Stimulated activated CD8-positive, alpha-beta memory T cell treated with anti-CD3 and anti-CD28 coated beads, Interleukin-7, amount 100 ng/mL, for 48 hours (primary cell): ENCODE measurements around the gene NTRK2.
"Not testable (repeated sequence)": the region's sequence is repeated elsewhere in the genome, so short reads cannot be mapped to it uniquely, and the experiment has no call there.

Experiments
- DNase-seq, 2 donors: peaks; one replicate each; pipeline ENCODE4 v3.0.0-alpha.2; 2020; ENCODE audit warnings: low read depth in 1 of 2; ENCODE audit errors: extremely low read depth in 1 of 2

The NTRK2 gene

DNA sequence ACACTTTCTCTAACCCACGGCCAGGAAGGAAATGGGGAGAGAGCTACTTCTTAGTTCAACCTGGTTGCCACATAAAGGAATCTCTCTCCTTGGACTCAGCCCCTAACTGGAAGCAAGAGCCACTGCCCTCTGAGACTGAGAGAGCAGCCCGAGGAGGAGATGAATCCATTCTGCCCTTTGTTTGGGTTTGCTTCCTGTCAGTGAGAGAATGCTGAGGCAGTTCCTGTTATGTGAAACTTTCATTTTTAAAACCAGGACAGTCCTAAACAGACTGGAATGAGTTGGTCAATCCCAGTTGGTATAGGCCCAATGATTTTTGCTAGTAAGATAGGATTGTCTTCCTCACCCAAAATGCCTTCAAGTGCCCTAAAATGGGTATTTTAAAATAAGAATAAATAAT, 205.1 kb downstream of the NTRK2 start:
- DNase-seq, result no peak

DNA sequence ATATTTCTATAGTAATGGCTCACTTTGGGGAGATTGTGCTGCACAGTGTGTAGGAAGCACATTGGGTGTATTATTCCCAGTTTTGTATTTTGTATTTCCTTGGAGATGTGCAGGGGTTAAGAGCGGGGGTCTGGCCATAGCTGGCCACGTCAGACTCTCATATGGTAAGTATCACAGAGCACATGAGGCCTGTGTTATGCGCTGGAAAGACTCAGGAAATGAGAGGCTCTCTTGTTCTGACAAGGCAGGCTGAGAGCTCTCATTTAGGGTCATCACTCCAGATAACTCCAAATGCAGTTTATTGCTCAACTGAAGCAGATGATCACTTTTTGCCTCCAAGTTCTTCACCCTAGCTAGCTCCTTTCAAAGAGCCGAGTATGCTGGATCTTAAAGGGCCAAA, 205.7 kb downstream of the NTRK2 start:
- DNase-seq, result no peak

DNA sequence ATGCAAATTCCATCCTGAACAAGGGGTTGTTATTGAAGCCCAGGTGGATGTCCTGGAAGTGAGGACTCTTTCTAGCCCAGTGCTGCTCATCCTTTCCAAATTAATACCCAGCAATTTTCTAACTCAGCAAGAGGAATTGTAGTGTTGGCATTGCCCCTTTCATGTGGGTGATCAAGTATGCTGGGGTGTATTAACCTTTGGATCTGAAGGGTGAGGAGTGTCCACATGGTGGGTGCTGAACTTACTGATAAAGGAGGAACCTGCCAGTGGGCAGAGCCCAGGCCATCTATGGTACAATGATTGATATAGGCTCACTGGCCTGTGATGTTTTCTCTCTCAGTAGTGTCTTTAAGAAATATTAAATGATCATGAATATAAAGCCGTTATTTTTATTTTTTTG, 210.1 kb downstream of the NTRK2 start:
- DNase-seq, result no peak

DNA sequence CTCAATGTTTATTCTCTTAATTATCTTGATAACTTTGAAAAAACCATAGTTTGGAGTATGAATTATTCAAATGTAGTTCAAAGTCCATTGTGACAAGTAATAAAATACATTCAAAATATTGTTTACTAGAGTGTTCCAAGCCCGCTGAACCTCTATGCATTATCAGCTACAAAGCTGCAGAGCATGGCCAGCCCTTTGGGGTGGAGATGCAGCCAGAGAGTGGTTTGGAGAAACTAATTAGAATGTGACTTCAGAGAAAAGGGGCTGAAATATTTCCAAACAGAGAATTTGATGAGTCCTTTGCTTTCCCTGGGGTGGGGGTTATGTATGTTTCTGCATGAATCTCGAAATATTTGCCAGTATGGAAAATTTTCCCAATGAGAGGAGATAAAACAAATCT, 211.3 kb downstream of the NTRK2 start:
- no peak for DNase-seq

DNA sequence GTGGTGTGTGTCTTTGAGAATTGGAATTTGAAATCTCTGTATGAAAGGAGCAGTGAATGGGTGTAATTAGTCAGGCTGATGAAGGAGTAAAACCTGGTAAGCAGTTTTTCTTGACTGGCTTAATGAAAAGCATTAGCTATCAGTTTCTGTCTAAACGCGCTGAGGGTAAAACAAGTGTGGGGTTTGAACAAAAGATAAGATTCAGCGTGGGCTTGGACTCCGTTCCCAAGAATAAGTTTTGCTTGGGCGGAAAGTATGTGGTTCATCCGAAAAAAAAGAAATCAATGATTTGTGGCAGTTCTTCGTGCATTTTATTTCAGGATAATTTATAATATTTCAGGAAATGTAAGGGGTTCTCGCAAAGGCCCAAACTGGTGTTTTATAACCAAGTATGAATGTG, 217.3 kb downstream of the NTRK2 start:
- no peak for DNase-seq

DNA sequence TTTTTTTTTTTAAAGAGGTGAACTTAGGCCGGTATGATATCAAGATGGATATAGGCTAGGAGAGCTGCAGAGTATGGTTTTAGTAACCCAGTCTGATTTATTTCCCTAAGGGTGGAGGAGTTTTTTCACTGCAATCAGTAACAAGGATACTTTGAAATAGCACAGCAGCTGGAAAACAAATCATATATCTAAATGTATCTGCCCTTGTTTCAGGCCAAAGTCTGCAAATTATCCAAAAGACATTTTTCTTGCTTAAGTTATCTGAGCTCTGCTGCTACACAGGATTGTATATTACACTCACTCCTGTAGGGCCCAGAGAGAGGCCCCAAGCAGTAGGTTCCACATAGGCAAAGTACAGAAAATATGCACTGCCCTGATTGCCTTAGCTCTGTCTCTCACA, 222.4 kb downstream of the NTRK2 start:
- no peak for DNase-seq

DNA sequence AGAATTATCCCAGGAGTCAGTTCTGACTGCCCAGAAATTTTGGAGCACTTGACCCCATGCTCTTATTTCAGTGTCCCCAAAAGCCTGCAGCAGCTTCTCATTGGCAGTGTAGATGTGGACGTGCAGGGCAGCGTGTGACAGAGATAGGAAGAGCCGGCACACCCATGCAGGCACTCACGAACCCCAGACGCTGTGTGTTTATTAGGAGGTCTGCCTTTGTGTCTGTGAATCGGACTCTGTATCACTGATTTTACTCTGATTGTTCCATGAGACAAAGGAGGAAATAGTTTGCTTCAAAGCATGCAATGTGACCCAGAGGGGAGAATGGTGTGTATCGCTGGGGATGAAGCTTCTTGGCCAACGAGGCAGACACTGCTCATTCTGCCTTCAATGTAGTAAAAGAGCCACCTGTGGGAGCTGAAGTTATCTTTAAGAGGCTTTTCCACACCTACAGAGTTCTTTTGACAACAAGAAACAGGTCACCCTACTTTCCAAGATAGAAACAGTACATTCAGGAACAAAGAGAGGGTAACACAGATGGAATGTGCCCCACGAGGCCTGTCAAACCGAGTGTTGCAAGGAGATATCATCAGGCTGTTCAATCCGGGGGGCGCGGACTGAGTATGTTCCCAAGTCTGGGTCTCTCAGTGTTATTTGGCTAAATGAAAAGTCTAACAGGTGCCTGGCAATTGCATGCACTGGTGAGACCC, 224.0 kb downstream of the NTRK2 start:
- no peak for DNase-seq

DNA sequence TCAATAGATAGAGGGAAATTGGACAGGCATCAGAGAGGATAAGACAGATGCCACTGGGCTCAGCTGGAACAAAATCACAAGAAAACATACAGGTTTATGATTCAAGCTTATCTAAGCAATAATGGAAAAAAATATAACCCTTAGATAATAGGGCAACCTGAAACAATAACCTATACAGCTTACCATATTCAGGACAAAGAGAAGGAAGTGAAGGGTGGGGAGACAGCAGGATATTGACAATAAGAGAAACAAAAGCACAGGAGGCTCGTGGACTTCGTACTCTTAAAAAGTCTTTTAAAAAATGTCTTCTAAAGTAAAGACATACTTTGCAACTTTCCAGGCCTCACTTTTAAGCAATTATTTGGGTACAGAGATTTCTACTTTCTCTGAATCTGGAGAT, 225.3 kb downstream of the NTRK2 start:
- no peak for DNase-seq

DNA sequence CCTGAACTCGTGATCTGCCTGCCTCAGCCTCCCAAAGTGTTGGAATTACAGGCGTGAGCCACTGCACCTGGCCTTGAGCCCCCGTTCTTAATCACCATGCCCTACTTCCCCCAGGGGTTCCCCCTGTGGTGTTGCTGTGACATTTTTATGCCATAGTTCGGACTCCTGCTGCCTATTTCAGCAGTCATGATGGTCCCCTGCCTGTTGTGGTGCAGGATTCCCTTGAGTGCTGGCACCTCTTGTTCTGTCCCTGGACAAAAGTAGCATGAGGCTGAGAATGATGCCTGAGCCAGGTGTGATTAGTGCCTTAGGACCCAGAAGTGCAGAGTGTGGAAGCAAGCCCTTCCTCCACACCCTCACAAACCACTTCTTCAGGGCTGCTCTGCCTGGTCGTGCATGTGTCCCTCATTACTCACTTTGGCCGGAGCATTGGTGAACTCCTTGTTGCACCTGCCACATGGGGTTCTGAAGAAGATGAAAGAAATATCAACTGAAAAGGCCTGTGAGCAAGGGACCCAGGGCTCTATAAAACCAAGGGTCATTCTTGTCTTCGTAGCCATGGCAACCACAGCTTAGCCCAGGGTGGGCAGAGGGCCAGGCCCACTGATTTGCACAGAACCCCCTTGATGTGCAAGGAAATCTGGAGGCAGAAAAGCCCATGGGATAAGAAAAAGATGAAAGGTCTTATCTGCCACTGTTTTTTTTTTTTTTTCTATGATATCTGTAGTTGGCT, 228.0 kb downstream of the NTRK2 start:
- DNase-seq, result no peak

DNA sequence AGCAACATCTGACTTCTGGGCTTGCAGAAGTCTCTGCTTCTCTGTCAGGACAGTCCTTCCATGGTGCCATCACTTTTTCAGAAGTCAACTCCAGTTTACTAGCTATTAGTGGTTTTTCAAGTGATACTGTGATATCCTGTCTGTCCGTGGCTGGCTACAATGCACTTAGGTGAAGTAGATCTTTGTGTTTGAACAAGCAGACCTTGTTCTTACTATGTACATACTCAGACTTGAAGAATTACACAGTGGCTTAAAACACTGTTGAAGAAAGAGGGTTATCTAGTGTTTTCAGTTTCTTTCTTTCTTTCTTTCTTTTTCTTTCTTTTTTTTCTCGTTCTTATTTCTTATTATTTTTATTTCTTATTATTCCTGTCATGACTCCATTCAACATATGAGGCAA, 228.7 kb downstream of the NTRK2 start:
- no peak for DNase-seq

DNA sequence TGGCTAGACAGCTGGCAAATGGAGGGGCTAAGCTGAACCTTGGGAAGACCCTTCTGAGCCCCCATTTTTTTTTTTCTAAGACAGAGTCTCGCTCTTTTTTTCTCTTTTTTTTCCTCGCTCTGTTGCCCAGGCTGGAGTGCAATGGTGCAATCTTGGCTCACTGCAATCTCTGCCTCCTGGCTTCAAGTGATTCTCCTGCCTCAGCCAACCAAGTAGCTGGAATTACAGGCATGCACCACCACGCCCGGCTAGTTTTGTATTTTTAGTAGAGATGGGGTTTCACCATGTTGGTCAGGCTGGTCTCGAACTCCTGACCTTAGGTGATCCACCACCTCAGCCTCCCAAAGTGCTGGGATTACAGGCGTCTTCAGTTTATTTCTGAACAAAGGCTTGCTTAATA, 229.1 kb downstream of the NTRK2 start:
- DNase-seq, result not testable (repeated sequence)

DNA sequence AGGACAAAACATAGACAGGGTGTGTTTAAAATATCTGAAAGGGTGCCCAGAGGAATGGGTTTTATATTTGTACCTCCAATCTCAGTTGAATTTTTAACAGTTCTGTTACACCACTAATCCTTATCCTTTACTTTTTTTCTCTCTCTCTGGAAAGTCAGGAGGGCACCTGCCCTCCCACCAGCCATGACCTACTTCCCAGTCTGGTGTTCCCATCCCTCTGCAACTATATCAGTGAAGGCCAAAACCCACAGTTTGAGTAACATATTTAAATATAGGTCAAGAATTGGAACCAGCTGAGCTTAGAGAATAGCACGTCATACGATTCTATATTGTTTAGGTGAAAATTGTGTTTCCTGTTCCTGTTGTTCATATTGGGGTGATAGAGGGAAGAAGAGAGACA, 229.8 kb downstream of the NTRK2 start:
- DNase-seq, result no peak

DNA sequence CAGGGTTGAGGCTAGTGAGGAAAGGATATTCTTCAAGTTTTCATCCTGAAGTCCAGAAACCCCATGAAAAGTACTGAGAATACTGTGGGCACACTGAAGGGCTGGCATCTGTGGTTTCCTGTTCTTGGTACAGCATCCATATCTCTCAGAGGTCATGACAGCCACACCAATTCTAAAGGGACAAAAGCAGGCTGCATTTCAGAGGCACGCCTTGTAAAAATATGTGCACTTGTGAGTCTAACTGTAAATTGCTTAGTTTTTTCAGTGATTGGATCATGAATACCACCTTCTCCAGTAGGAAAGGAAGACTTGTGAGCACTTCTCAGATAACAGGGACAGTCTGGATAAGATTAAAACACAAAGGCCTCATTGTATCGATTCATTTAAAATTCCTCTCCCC, 230.9 kb downstream of the NTRK2 start:
- DNase-seq, result no peak

DNA sequence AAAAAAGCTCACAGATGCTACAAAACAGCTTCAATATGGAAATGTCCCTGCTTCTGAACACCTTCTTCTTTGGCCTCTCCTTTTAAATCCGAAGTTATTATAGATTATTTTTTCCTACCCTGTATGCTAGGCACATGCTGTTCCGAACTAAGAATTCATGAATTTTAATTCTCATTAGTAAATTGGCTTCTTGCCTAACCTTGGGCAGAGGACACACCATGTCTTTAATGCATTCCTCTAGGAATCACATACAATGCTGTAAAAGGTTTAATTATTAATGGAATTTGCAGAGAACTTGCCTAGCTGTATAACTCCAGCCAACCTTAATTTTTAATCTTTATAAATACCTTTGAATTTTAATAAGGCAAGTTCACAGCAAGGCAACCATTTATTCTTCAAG, 234.4 kb downstream of the NTRK2 start:
- no peak for DNase-seq

DNA sequence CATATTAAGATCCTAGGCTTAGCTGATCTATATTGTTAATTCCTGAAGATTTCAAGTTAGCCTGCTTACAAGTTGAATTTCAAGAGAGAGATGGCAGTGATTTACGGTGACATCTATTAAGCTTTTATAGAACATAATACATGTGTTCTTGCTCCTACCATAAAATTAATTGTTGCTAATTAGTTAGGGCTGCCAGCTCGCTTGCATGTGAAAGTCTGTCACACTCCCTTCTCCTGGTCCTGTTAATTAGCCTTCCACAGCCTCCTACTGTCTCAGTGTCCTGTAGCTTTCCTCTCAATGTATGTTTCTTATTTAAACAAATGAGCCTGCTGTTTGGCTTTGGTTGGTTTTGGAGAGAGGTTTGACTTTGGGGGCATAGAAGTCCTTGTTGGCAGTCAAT, 247.2 kb downstream of the NTRK2 start:
- no peak for DNase-seq

DNA sequence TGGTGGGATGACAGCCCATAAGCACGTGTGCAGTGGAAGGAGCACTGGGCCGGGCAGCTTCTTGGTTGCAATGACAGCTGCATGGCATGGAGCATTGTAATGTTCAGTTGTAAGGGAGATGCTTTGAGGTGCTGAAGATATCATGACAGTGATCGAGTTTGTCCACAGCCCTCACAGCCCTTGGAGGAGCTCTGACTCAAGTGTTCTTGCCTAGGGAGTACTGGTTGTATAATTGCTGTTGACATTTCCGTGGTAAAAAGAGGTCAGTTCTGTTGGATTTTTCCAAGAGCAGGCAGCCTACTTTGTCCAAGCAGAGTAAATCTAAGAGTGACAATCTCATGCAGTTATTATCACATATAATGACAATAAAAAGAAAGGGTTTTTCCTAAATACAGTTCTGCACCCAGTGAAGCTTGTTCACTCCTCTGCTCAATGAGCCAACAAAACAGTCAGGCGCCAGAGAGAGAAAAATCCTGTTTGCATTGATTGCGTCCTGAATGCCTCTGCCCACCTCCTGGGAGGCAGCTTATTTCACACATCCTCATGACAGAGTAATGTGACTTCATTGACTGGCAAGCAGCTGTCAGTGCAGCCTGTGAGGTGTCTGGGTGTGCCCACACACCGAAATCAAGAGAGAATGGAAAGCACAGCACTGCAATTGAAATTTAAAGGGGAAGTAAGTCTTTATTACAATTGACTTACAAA, 248.0 kb downstream of the NTRK2 start:
- no peak for DNase-seq

DNA sequence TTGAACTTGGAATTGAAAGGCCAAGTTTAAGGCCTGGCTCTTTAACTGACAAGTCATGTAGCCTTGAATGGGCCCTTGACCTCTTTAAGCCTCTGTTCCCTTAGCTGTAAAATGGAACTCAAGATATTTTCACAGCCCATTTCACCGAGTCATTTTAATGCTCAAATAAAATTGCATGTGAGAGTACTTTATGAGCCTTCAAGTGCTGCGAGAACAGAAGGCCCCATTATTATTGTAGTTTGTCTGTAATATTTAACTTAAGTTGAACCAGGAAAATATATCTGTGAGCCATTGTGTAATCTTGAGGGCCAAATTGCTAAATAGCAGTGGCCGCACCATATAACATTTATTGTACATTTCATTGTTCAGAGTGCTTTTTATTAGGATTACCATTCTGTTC, 249.9 kb downstream of the NTRK2 start:
- no peak for DNase-seq

DNA sequence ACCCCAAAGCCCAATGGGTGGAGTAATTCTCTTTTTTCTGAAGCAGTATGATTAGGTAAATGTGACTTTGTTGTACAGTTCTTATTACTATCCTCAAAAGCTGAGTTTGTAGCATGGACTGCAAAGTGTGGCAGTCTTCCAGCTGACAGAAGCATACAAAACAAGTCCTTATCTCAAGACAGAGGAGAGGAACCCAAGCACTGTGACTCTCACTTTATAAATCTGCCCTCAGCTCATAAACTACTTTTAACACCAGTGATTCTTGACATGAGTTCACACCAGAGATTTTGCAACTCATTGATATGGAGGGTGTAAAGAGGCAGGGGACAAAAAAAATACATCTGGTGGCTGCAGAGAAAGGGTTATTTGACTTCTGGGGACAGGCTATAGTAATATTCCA, 251.6 kb downstream of the NTRK2 start:
- DNase-seq, result no peak

DNA sequence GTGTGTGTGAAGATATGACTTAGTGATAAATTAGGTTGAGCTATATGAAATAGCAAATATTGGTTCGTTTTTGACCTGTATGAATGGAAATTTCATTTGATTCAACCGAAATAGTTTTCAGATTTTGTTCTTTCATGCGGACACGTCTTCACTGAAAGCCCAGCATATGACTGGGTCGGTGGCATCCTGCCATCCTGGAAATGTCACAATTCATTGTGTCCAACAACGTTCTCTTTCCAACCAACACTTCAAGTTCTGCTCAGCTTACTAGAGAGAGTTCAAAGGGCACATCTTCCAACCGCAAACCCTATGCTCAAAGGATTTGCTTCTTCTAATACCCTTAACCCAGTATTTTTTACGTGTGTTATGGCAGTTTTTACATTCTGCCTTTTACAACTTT, 252.5 kb downstream of the NTRK2 start:
- no peak for DNase-seq

DNA sequence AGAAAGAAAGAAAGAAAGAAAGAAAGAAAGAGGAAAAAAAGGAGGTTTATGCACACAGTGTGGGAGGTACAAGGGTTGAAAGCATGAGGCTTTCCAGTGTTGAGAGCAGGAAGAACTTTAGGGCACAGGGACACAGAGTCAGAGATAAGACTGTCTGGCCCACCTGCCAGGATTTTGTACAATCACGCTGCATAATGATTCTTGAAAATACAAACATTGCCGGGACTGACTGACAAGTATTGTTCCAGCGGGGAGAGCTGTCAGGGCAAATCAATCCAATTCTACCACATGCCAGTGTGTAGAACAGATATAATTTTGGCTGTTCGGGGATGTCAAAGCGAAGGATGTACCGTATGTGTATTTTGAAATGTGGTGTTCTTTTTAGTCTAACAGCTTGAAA, 254.7 kb downstream of the NTRK2 start:
- DNase-seq, result no peak

DNA sequence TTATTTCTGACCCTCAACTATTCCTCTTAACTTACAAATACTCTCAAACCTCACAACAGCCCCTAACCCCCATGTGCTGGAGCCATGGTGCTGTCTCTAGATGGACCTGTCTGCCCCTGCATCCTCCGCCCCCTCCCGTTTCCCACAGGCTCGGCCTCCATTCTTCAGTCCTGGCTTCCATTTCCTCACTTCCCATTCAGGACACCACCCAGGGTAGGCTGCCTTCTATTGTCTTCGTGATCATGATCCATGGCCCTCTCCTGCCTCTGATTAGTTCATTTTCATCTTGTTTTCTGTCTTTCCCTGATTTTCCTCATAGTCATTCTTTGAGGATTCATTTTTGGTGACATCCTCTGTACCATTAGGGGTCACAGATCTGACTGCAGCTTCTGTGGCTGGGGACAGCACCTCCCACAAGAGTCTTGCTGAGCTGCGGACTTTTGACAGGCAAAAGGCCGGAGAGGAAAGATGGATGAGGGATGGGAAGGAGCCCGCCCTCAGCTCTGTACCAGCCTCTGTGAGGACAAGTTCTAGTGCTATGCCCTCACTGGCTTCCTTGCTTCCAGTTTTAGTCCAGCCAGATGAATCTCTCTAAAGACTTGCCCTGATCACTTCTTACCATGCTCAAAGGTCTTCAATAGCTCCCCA, 255.8 kb downstream of the NTRK2 start:
- no peak for DNase-seq

DNA sequence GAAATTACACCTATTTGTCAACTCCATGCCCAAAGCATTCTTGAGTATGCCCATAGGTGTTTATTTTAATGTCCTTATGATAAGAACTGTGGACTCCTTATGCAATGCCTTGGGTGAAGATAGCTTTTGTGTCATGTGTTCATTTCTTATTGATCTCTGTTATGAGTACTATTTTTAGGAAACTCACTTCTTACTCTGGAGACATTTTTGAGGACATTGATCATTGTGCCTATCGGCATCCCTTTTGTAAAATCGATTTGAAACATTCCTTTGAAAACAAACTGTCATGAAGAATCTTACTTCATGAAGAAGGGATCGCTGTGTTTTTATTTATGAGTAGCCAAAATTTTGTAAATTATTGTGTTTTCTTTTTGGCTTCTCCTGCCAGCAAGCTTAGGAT, 257.3 kb downstream of the NTRK2 start:
- DNase-seq, result no peak
